ENCODE measurements around the gene HNF1B. TPM values are rescaled to one million over a fixed set of nuclear protein-coding genes. Genes with fewer than 3 reads are reported as not detected.

HNF1B gene
- total and polyA plus RNA-seq, 4 experiments from 2014 or later: not detected

GRCh38 chr17:37651849-37652248 lies 93.0 kb downstream of the HNF1B start:
- Histone ChIP-seq H3K36me3 (ENCODE audit: insufficient read depth, low read length) (no peaks in the 10 kb centered on the region), H3K27ac (ENCODE audit: low read depth, low read length) (no peak overlapping the region), H3K27me3 (ENCODE audit: insufficient read depth, low read length) (peaks cover 6% of the 10 kb centered on the region), H3K4me1 (ENCODE audit: insufficient read depth, low read length) (no peaks in the 10 kb centered on the region), H3K9me3 (ENCODE audit: control insufficient read depth in 1 of 2, low read length in 2 of 2) (no peaks in the 10 kb centered on the region), H3K4me3 (ENCODE audit: low read length in 2 of 2) (no peak overlapping the region)
- H3K4me1 Mint-ChIP-seq: no peaks in the 10 kb centered on the region
- no peaks in the 10 kb centered on the region for H3K9me3 Mint-ChIP-seq
- peaks cover 26 to 32% of the 10 kb centered on the region in 2 donors for H3K27me3 Mint-ChIP-seq
- DNase-seq: no peak
- POLR2A ChIA-PET (ENCODE audit: partially characterized antibody): no interaction called here
- intact Hi-C loops (cut with micrococcal nuclease): no loop called here
- no peak overlapping the region for H3K27ac Mint-ChIP-seq
- H3K4me3 Mint-ChIP-seq: no peak overlapping the region
- CTCF ChIA-PET (ENCODE audit: partially characterized antibody): no interaction called here
- H3K36me3 Mint-ChIP-seq: no peaks in the 10 kb centered on the region

GRCh38 chr17:37650419-37651003 lies 94.3 kb downstream of the HNF1B start:
- H3K4me1 ChIP-seq (ENCODE audit: insufficient read depth, low read length): no peaks in the 10 kb centered on the region
- H3K27ac Mint-ChIP-seq: no peak overlapping the region
- no peaks in the 10 kb centered on the region for H3K4me1 Mint-ChIP-seq
- H3K27me3 ChIP-seq (ENCODE audit: insufficient read depth, low read length): peaks cover 11% of the 10 kb centered on the region
- no peak overlapping the region for H3K4me3 Mint-ChIP-seq
- CTCF ChIA-PET (ENCODE audit: partially characterized antibody): no interaction called here
- H3K4me3 ChIP-seq (ENCODE audit: low read length in 2 of 2): no peak overlapping the region
- H3K36me3 ChIP-seq (ENCODE audit: insufficient read depth, low read length): no peaks in the 10 kb centered on the region
- DNase-seq: no peak
- POLR2A ChIA-PET (ENCODE audit: partially characterized antibody): no interaction called here
- H3K36me3 Mint-ChIP-seq: no peaks in the 10 kb centered on the region
- H3K9me3 ChIP-seq (ENCODE audit: control insufficient read depth in 1 of 2, low read length in 2 of 2): no peaks in the 10 kb centered on the region
- H3K9me3 Mint-ChIP-seq: no peaks in the 10 kb centered on the region
- H3K27ac ChIP-seq (ENCODE audit: low read depth, low read length): no peak overlapping the region
- intact Hi-C loops (cut with micrococcal nuclease): no loop called here
- peaks cover 37 to 41% of the 10 kb centered on the region in 2 donors for H3K27me3 Mint-ChIP-seq

DNA sequence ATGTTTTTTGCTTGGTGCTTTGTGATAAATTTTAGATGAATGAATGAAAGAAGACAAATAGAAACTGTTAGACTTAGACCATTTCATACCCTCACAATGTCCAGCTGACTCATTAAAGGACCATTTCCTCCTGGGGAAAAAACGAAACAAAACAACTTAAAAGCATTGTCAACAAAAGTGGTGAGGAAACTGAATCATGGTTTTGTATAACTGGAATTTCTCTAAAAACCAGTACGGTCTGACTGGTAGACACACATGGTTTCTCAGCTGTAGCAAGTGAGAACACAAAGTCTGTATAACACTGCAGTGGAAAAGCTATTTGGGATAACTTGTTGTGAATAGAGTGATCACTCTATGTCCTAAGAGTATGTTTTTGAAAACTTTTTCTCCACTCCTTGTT lies 96.3 kb downstream of the HNF1B start:
- Histone ChIP-seq H3K36me3 (ENCODE audit: insufficient read depth, low read length) (no peaks in the 10 kb centered on the region), H3K4me1 (ENCODE audit: insufficient read depth, low read length) (peaks cover 5% of the 10 kb centered on the region), H3K9me3 (ENCODE audit: control insufficient read depth in 1 of 2, low read length in 2 of 2) (no peaks in the 10 kb centered on the region), H3K27ac (ENCODE audit: low read depth, low read length) (no peak overlapping the region), H3K4me3 (ENCODE audit: low read length in 2 of 2) (no peak overlapping the region), H3K27me3 (ENCODE audit: insufficient read depth, low read length) (peaks cover 19% of the 10 kb centered on the region)
- ChIA-PET POLR2A (ENCODE audit: partially characterized antibody) (no interaction called here), CTCF (ENCODE audit: partially characterized antibody) (no interaction called here)
- Mint-ChIP-seq H3K4me3 (no peak overlapping the region), H3K27ac (no peak overlapping the region), H3K27me3 (peaks cover 44 to 45% of the 10 kb centered on the region in 2 donors), H3K4me1 (peaks cover 3 to 5% (median 4%) of the 10 kb centered on the region in 4 donors), H3K36me3 (no peaks in the 10 kb centered on the region), H3K9me3 (no peaks in the 10 kb centered on the region)
- DNase-seq: no peak
- intact Hi-C loops (cut with micrococcal nuclease): no loop called here

DNA sequence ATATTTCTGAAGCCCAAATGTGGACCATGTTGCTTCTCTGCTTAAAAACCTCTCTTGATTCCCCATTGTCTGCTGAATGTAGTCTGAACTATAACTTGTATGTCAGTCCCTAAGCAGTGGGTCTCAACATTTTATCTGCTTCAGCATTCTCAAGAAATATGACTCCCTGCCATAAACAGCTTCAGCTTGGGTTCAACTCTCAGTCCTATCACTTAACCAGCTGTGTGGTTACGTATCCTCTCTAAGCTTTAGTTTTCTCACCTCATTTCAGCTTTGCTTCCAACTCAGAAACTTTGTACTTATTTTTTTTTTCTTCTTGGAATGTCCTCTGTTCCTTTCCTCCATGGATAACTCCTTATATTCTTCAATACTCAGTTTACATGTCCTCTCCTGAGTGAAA lies 97.0 kb downstream of the HNF1B start:
- Histone ChIP-seq H3K36me3 (ENCODE audit: insufficient read depth, low read length) (no peaks in the 10 kb centered on the region), H3K27ac (ENCODE audit: low read depth, low read length) (no peak overlapping the region), H3K27me3 (ENCODE audit: insufficient read depth, low read length) (peaks cover 19% of the 10 kb centered on the region), H3K4me3 (ENCODE audit: low read length in 2 of 2) (no peak overlapping the region), H3K4me1 (ENCODE audit: insufficient read depth, low read length) (peaks cover 6% of the 10 kb centered on the region), H3K9me3 (ENCODE audit: control insufficient read depth in 1 of 2, low read length in 2 of 2) (no peaks in the 10 kb centered on the region)
- ChIA-PET POLR2A (ENCODE audit: partially characterized antibody) (no interaction called here), CTCF (ENCODE audit: partially characterized antibody) (no interaction called here)
- H3K4me1 Mint-ChIP-seq: peaks cover 4 to 12% (median 5%) of the 10 kb centered on the region in 4 donors
- peaks cover 41 to 45% of the 10 kb centered on the region in 2 donors for H3K27me3 Mint-ChIP-seq
- H3K4me3 Mint-ChIP-seq: no peak overlapping the region
- H3K9me3 Mint-ChIP-seq: no peaks in the 10 kb centered on the region
- peaks cover 0 to 4% of the 10 kb centered on the region in 2 donors for H3K36me3 Mint-ChIP-seq
- no peak for DNase-seq
- no peak overlapping the region for H3K27ac Mint-ChIP-seq
- intact Hi-C loops (cut with micrococcal nuclease): no loop called here

GRCh38 chr17:37643869-37644268 lies 101.0 kb downstream of the HNF1B start:
- H3K4me3 ChIP-seq (ENCODE audit: low read length in 2 of 2): peak overlapping the region in 1 of 2 donors; percentile 94
- ChIA-PET POLR2A (ENCODE audit: partially characterized antibody) (interaction anchor here (1.5 to 1.7 kb wide), 2 partner anchors 34 to 39 kb away, joined by 4 to 8 read pairs; partner anchors contain the start of gene SYNRG), CTCF (ENCODE audit: partially characterized antibody) (interaction anchor here (2.2 kb wide), 1 partner anchor 35 kb away, joined by 4 read pairs; the partner anchor contains the start of gene SYNRG)
- peaks cover 25 to 38% (median 29%) of the 10 kb centered on the region in 4 donors for H3K4me1 Mint-ChIP-seq
- peak overlapping the region in 4 of 7 donors; percentile 84 to 96 (median 92) for H3K27ac Mint-ChIP-seq
- intact Hi-C loops (cut with micrococcal nuclease): loop anchor here (1.0 kb wide), 1 partner anchor 35 kb away; the partner anchor contains the start of gene SYNRG
- H3K27me3 Mint-ChIP-seq: peaks cover 22 to 32% of the 10 kb centered on the region in 2 donors
- DNase-seq: no peak
- no peaks in the 10 kb centered on the region for H3K9me3 Mint-ChIP-seq
- peak overlapping the region; percentile 93 to 97 (median 96) for H3K4me3 Mint-ChIP-seq
- H3K4me1 ChIP-seq (ENCODE audit: insufficient read depth, low read length): peaks cover 28% of the 10 kb centered on the region
- H3K36me3 ChIP-seq (ENCODE audit: insufficient read depth, low read length): peaks cover 5% of the 10 kb centered on the region
- H3K27me3 ChIP-seq (ENCODE audit: insufficient read depth, low read length): peaks cover 13% of the 10 kb centered on the region
- H3K9me3 ChIP-seq (ENCODE audit: control insufficient read depth in 1 of 2, low read length in 2 of 2): no peaks in the 10 kb centered on the region
- H3K36me3 Mint-ChIP-seq: peaks cover 11 to 20% of the 10 kb centered on the region in 2 donors
- no peak overlapping the region for H3K27ac ChIP-seq (ENCODE audit: low read depth, low read length)

DNA sequence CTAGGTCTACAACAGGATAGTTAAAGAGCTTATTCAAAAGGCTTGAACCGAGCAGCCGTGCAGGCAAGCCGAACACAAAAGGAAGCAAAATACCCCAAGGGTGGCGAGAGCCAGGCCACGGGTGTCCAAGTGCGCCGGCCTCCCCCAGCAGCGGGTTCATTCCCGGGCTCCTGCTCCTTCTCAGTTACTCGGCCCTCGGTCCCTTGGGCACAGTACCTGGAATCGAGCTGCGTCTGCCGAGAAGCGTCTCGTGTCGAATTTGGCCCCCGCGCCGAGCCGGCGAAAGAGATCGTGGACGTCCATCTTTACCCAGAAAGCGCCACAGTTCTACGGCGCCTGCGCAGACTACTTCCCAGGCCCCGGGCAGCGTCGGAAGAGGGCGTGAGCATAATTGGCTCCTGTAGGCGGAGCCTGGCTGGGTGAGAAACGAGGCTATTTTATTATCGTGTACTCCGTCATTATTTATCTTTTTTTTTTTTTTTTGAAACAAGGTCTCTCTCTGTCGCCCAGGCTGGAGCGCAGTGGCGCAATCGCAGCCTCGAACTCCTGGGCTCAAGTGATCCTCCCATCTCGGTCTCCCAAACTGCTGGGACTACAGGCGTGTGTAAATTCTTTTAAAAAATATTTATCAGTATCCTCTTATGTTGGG lies 101.6 kb downstream of the HNF1B start, which contains the start of gene DDX52:
Gene DDX52 (minus strand): TSS at position 329 of the 649 bp plus-strand sequence. CDS start 26 bp downstream, at position 303.
- no peaks in the 10 kb centered on the region for H3K9me3 ChIP-seq (ENCODE audit: control insufficient read depth in 1 of 2, low read length in 2 of 2)

DNA sequence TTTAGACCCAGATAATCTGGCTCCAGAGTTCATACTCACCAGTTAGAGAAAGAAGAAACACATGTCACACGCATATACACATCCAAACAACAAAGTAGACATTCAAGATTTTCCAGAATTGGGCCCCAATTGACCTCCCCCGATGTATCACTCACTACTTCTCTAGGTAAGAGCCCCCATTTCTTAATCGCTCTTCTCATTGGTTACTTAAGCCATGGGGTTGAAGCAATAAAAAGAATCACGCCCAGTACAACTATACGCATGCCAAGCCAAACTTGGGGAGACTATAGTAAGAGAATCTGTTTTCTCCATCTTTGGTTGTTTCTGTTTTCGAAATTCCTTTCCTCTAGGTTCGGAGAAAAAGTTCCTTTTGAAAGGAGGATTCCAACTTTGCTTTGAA lies 102.2 kb downstream of the HNF1B start:
- Mint-ChIP-seq H3K36me3 (peaks cover 16 to 28% of the 10 kb centered on the region in 2 donors), H3K9me3 (no peaks in the 10 kb centered on the region), H3K27me3 (peaks cover 15 to 21% of the 10 kb centered on the region in 2 donors), H3K27ac (peak overlapping the region; percentile 84 to 96 (median 95)), H3K4me1 (peaks cover 27 to 42% (median 33%) of the 10 kb centered on the region in 4 donors), H3K4me3 (peak overlapping the region; percentile 93 to 97 (median 96))
- H3K27me3 ChIP-seq (ENCODE audit: insufficient read depth, low read length): peaks cover 13% of the 10 kb centered on the region
- peaks cover 5% of the 10 kb centered on the region for H3K36me3 ChIP-seq (ENCODE audit: insufficient read depth, low read length)
- peak in 2 of 5 donors; percentile 7 to 11 for DNase-seq
- POLR2A ChIA-PET (ENCODE audit: partially characterized antibody): interaction anchor here (0.6 to 1.7 kb wide), 2 partner anchors 33 to 117 kb away, joined by 3 to 8 read pairs; partner anchors contain the start of gene SYNRG
- no peaks in the 10 kb centered on the region for H3K9me3 ChIP-seq (ENCODE audit: control insufficient read depth in 1 of 2, low read length in 2 of 2)
- intact Hi-C loops (cut with micrococcal nuclease): loop anchor here (1.0 kb wide), 1 partner anchor 33 kb away; the partner anchor contains the start of gene SYNRG
- H3K4me1 ChIP-seq (ENCODE audit: insufficient read depth, low read length): peaks cover 28% of the 10 kb centered on the region
- peak overlapping the region; percentile 84 for H3K27ac ChIP-seq (ENCODE audit: low read depth, low read length)
- CTCF ChIA-PET (ENCODE audit: partially characterized antibody): interaction anchor here (0.7 kb wide), 1 partner anchor 34 kb away, joined by 3 read pairs; the partner anchor contains the start of gene SYNRG
- H3K4me3 ChIP-seq (ENCODE audit: low read length in 2 of 2): peak overlapping the region; percentile 90 to 94

More for the DNA sequence above, 101.6 kb downstream of the HNF1B start, which contains the start of gene DDX52:
- H3K4me1 ChIP-seq (ENCODE audit: insufficient read depth, low read length): peaks cover 28% of the 10 kb centered on the region
- H3K4me3 ChIP-seq (ENCODE audit: low read length in 2 of 2): peak within 1 kb of the TSS; percentile 90 to 94
- peak within 1 kb of the TSS; percentile 84 to 96 (median 95) for H3K27ac Mint-ChIP-seq
- intact Hi-C loops (cut with micrococcal nuclease): loop anchor here (1.0 kb wide), 1 partner anchor 34 kb away; the partner anchor contains the start of gene SYNRG
- H3K27me3 ChIP-seq (ENCODE audit: insufficient read depth, low read length): peaks cover 13% of the 10 kb centered on the region
- H3K4me1 Mint-ChIP-seq: peaks cover 25 to 42% (median 31%) of the 10 kb centered on the region in 4 donors
- H3K27ac ChIP-seq (ENCODE audit: low read depth, low read length): peak within 1 kb of the TSS; percentile 84
- peak within 1 kb of the TSS; percentile 93 to 97 (median 96) for H3K4me3 Mint-ChIP-seq
- peak; percentile 86 to 91 (median 88) for DNase-seq
- ChIA-PET POLR2A (ENCODE audit: partially characterized antibody) (interaction anchor here (0.6 to 1.7 kb wide), 3 partner anchors 34 to 117 kb away, joined by 3 to 8 read pairs (median 4); partner anchors contain the start of gene SYNRG), CTCF (ENCODE audit: partially characterized antibody) (interaction anchor here (0.7 to 2.2 kb wide), 2 partner anchors 34 kb away, joined by 3 to 4 read pairs; partner anchors contain the start of gene SYNRG)
- peaks cover 14 to 23% of the 10 kb centered on the region in 2 donors for H3K36me3 Mint-ChIP-seq
- peaks cover 19 to 27% of the 10 kb centered on the region in 2 donors for H3K27me3 Mint-ChIP-seq
- peaks cover 5% of the 10 kb centered on the region for H3K36me3 ChIP-seq (ENCODE audit: insufficient read depth, low read length)
- no peaks in the 10 kb centered on the region for H3K9me3 Mint-ChIP-seq

All from CD4-positive, alpha-beta memory T cell (primary cell).